GM10847 (cell line): ENCODE results near the gene PACS1.

Source experiments
- POLR2A ChIP-seq: IDR thresholded peaks from 2 replicates; pipeline ENCODE4 v1.6.1; 2011; ENCODE audit not compliant: insufficient read length; ENCODE audit errors: extremely low read depth

The PACS1 gene

GRCh38 chr11:66046901-66047300 is 23.2 kb upstream of the PACS1 start:
- TF ChIP-seq POLR2A: no peak

GRCh38 chr11:66047541-66048365 is 22.3 kb upstream of the PACS1 start:
- no peak for TF ChIP-seq POLR2A

- TF ChIP-seq POLR2A: no peak
These were observed 21.3 kb upstream of the PACS1 start, which contains the start of gene GAL3ST3 for GRCh38 chr11:66048547-66049323. Gene GAL3ST3 (minus strand): TSS chr11:66049161. CDS start chr11:66045415, 3,746 bp downstream.

- TF ChIP-seq POLR2A: no peak
These were observed 19.4 kb upstream of the PACS1 start for GRCh38 chr11:66050581-66051231.

GRCh38 chr11:66051371-66051765 is 18.7 kb upstream of the PACS1 start:
- TF ChIP-seq POLR2A: no peak

GRCh38 chr11:66051766-66052663 is 18.1 kb upstream of the PACS1 start, which contains the start of gene SF3B2:
Gene SF3B2 (plus strand): TSS chr11:66052364. CDS start chr11:66052385, 21 bp downstream.
- TF ChIP-seq POLR2A: peak; percentile 79

GRCh38 chr11:66052664-66052982 is 17.4 kb upstream of the PACS1 start:
- TF ChIP-seq POLR2A: no peak

- TF ChIP-seq POLR2A: no peak
These were observed 15.1 kb upstream of the PACS1 start for GRCh38 chr11:66055021-66055420.

- TF ChIP-seq POLR2A: no peak
These were observed 13.6 kb upstream of the PACS1 start for GRCh38 chr11:66056501-66056900.

- TF ChIP-seq POLR2A: no peak
These were observed 9.9 kb upstream of the PACS1 start for GRCh38 chr11:66059966-66060680.

GRCh38 chr11:66061268-66061667 is 8.8 kb upstream of the PACS1 start:
- no peak for TF ChIP-seq POLR2A

GRCh38 chr11:66062408-66062807 is 7.7 kb upstream of the PACS1 start:
- TF ChIP-seq POLR2A: no peak

GRCh38 chr11:66063900-66064299 is 6.2 kb upstream of the PACS1 start:
- no peak for TF ChIP-seq POLR2A

GRCh38 chr11:66064571-66064970 is 5.5 kb upstream of the PACS1 start:
- TF ChIP-seq POLR2A: no peak
